OCI-LY1 (cell line): Measurements from ENCODE around the gene HLA-DMB.

Experiments used
- EZH2 ChIP-seq: fragments of 200-600 bp; sonication (generic), shearing (Covaris generic); IDR thresholded peaks from 2 replicates; pipeline ENCODE4 v1.8.0; 2017; ENCODE audit warnings: borderline replicate concordance, mixed run types, mild to moderate bottlenecking, antibody characterized with exemption, low read length, moderate library complexity, mixed read lengths
- TF ChIP-seq, protein P1 (sequence below): fragments of 200-600 bp; sonication (generic), shearing (Covaris generic); IDR thresholded peaks from 2 replicates; pipeline ENCODE4 v1.5.1; 2017; ENCODE audit warnings: mild to moderate bottlenecking, antibody characterized with exemption, low read length, moderate library complexity, mixed read lengths

DNA sequence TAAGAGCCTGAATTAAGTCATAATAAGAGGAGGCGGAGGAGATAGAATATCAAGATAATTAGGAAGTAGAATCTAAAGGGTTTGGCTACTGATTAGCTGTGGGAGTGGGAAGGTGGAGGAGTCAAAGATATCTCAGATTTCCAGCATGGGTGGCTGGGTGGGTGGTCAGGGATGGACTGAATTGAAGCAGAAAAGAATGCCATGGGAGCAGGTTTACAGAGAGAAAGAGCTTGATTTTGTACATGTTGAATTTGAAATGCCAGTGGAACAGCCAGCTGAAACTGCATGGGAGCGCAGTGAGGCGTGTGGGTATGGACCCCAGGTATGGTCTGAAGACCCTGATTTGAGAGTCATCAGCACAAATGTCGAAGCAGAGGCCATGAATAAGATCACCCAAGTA lies 13.4 kb upstream of the HLA-DMB start:
- TF ChIP-seq, protein P1, sequence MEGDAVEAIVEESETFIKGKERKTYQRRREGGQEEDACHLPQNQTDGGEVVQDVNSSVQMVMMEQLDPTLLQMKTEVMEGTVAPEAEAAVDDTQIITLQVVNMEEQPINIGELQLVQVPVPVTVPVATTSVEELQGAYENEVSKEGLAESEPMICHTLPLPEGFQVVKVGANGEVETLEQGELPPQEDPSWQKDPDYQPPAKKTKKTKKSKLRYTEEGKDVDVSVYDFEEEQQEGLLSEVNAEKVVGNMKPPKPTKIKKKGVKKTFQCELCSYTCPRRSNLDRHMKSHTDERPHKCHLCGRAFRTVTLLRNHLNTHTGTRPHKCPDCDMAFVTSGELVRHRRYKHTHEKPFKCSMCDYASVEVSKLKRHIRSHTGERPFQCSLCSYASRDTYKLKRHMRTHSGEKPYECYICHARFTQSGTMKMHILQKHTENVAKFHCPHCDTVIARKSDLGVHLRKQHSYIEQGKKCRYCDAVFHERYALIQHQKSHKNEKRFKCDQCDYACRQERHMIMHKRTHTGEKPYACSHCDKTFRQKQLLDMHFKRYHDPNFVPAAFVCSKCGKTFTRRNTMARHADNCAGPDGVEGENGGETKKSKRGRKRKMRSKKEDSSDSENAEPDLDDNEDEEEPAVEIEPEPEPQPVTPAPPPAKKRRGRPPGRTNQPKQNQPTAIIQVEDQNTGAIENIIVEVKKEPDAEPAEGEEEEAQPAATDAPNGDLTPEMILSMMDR = no peak
- TF ChIP-seq EZH2 = no peak
